Activated T-cell treated with anti-CD3 and anti-CD28 coated beads for 4 hours (primary cell): Measurements from ENCODE around the gene PIP5KL1.
A peak's percentile ranks its signal among the peaks of the same experiment; 100 is the strongest.

Experiments used
- DNase-seq: peaks from one replicate; pipeline ENCODE4 v3.0.0-alpha.2; 2020

PIP5KL1 gene

DNA sequence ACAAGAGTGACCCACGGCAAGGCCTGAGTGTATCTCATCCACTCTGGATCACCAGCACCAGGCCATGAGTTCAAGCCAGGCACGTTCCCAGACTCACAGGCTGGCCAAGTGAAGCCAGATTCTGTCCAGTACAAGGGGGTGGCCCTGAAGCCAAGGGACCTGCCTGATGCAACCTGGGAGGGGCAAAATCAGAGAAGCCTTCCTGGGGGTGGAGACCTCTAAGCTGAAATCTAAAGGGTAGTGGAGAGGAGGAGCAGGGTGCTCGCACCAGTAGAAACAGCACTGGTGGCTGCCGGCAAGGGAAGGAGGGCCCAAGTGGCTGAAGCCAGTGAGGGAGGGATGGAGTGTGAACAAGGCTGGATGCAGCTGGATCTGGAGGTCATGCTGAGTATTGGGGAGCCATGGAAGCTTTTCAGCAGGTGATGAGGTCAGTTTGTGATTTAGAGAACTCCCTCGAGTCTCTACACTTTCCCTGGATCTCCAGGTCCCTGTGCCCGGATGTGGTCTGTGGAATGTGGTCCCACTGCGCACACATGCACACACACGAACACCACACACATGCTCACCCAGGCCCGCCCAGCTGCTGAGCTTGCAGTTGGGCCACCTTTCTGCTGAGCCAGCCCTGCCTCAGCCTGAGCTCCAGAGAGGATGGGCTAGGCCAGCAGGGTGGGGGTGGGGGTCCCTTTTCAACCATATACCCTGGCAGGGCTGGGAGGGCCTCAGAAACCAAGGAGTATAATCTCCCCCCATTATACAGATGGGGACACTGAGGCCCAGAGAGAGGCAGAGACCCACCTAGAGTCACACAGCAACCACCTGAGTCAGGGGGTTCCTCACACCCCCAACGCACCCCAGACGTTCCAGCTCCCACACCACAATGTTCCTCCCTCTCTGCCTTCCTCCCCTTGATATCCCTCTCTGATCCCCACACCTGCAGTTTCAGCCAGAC is 1.6 kb downstream of the PIP5KL1 start:
- DNase-seq: no peak

DNA sequence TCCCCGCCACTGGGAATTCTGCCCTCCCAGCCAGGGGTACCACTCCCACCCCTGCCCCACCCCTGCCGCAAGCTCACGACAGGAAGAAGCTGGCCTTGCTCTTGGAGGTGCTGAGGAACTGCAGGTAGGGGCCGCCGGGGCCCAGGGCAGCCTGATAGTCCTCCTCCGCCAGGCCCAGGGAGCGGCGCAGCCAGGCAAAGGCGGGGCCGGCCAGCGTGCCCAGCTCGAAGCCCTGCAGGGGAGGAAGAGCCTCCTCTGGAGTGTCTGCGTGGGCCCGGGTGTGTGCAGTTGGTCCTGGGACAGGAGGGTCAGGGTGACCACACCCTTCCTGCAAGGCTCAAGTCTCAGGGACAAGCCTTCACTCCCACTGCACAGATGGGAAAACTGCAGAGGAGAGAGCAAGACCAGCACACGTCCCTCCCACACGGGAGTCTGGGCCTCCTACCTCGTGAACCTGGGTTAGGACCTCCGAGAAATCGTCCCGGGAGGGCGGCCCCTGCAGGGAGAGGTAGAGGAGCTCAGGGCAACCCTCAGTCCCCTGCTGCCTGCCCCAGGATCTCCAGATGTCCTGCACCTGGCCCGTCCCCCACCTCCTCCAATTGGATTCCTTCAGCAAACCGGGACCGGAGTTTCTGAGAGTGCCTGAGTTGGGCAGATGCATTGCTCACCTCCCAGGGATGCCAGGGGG is 2.4 kb downstream of the PIP5KL1 start:
- no peak for DNase-seq

DNA sequence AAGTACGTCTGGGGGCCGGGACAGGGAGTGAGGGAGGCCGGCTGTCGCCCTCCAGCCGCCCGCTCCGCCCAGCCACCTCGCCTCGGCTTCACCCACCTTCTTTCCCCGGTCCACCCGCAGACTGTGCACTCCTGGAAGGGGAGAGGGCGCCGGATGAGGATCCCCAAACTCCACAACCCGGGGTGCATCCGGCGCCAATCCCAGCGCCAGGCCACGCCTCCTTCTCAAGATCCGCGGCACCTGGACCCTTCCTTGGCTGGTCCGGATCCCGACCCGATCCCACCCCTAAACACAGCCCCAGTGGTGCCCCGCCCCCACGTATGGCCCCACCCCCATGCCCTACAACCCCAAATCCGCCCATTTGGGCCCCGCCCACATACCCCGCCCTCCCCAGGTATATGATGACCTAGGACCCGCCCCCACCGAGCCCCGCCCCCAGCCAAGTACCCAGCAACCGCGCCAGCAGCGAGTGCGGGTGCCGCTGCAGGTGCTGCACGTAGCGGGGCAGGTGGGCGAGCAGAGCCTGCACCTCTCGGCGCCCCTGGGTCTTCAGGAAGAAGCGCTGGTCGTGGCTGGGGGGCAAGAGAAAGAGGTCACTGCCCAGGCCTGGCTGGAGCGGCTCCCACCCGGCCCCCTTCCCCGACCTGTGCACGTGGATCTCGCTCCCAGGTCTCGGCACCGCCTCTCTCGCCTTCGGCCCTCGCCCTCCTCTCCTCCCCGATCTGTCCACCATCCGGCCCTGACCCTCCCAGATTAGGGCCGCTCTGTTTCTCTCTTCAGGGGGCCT is 3.2 kb downstream of the PIP5KL1 start:
- DNase-seq: peak; percentile 71

DNA sequence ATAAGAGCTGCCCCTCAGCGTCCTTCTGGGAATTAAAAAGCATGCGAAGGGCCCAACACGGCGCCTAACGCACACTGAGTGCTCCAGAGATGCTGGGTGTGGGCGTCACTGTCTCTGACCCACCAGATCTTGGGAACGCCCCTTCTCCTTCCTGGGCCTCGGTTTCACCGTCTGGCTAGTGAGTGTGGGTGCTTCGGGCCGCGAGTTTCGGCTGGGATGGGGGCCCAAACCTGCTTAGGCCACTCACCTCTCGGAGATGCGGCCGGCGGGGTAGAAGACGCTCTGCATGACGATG is 3.7 kb downstream of the PIP5KL1 start:
- DNase-seq: no peak

DNA sequence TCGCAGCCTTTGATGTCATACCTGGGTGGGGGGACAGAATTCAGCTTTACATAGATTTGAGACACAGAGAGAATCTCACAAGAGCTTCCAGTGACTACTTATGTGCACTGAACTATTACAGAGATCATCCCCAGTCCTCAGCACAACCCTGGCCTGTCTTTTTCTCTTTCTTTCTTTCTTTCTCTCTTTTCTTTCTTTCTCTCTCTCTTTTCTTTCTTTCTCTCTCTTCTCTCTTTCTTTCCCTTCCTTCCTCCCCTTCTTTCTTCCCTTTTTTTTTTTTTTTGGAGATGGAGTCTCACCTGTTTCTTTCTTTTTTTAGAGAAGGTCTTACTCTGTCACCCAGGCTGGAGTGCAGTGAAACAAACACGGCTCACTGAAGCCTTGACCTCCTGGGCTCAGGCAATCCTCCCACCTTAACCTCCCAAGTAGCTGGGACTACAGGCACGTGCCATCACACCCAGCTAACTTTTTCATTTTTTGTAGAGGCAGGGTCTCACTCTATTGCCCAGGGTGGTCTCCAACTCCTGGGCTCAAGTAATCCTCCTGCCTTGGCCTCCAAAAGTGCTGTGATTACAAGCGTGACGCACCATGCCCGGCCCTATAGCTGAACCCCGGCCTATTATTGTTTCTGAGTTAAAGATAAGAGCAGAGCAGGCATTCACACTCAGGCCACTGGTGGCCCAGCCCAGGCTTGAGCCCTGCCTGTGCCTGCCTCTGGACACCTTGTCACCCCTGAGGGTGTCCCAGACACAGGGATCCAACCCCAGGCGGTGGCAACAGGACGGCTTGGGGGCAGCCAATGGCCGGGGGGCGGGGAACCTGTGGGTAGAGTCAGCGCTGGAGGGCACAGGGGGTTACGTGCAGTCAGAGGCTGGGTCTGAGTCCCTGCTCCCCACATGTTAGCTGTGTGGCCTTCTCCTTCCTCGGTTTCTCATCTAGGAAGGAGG is 4.3 kb downstream of the PIP5KL1 start:
- DNase-seq: no peak

DNA sequence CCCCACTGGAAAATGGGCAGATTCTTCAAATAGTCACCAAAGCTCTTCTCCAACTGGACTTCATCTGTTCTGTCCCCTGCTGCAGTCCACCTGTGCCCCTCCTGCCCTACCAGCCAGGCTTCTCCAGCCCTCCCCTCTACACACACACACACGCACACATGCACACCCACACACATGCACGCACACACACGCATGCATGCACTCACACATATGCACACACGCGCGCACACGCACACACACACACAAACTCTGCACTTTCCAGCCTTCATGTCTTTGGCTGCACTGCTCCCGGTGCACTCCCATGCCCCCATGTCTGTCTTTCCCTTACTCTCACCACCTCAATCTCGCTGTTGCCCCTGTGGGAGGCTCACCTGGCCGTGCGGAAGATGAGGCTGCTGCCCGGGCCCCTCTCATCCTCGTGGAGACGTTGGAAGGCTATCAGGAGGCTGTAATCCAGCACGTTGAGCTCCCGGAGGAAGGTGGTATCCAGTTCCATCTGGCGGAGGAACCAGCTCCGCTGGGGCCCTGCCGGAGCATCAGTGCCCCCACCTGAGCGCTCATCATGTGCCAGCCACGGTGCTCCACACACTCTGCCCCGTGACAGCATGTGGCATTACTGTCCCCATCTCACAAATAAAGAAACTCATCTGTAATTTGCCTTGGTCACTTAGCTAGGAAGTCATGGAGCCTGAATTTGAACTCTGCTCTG is 5.7 kb downstream of the PIP5KL1 start:
- DNase-seq: no peak

DNA sequence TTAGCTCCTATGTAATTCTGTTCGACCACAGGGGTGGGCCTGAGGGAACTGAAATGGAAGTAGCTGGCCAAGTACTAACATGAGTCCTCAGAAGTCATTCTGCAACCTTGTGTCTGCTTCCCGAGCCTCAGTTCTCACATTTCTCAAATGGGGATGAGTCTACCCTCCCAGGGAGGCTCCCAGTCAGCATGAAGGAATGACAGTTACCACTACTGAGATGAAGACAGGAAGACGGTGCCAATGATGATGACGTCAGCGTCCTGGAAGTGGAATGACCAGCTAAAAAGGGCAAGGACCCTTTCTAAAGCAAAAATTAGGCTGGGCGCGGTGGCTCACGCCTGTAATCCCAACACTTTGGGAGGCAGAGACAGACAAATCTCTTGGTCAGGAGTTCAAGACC is 6.8 kb downstream of the PIP5KL1 start:
- DNase-seq: no peak

DNA sequence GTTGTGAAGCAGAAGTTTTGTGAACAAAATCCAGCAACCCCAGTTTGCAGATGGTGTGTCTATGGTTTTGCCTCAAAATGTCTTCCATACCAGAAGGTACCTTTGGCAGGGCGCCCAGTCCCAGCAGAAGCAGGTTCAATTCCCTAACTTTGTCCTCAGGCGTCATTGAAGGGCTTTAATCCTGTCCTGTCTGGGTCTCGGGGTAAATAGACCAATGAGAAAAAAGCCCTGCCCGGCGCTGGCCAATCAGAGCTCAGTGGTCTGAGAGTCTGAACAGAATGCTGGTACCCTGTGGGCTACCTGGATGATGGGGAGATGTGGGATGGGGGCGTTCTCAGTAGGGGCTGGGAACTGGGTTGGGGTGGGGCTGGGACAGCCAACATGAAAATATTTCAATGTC is 7.5 kb downstream of the PIP5KL1 start:
- no peak for DNase-seq

DNA sequence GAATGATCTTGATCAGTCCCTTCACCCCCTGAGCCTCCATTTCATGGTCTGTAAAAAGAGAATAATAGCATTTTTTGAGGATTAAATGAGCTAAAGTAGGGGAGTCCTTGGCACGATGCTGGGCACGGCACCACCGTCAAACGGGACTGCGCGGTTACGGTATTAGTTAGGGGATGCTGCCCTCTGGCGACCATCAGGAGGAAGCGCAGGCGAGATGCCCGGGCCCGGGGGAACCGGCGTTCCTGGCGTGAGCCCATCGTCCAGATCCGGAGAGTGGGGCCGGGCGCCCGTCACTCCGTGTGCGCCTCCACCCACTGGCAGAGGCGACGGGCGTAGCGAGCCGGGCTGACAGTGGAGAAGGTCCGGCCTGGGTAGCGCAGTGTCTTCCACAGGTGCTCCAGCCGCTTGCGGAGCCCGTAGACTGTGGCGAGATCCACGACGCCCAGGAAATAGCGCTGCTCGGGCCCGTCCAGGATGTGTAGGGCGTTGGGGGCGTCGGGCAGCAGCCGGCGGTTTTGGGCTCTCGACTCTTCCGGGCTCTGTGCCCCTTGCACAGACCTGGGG is 8.9 kb downstream of the PIP5KL1 start:
- DNase-seq: peak; percentile 76

DNA sequence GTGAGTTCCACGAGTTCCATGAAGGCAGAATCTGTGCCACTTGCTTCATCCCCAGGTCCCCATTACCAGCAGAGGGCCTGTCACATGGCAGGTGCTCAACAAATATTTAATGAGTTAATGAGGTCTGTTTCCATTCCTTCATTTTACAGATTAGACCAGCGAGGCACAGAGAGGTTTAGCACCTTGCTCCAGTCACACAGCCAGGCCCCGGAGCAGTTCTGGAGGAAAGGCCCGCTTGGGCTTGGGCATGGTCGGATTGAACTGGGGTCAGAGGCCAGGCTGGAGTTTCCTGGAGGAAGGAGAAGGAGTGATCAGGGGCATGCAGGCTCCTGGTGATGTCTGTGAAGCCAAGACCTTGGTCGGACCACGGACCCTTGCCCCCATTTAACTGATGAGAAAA is 9.8 kb downstream of the PIP5KL1 start:
- DNase-seq: no peak

DNA sequence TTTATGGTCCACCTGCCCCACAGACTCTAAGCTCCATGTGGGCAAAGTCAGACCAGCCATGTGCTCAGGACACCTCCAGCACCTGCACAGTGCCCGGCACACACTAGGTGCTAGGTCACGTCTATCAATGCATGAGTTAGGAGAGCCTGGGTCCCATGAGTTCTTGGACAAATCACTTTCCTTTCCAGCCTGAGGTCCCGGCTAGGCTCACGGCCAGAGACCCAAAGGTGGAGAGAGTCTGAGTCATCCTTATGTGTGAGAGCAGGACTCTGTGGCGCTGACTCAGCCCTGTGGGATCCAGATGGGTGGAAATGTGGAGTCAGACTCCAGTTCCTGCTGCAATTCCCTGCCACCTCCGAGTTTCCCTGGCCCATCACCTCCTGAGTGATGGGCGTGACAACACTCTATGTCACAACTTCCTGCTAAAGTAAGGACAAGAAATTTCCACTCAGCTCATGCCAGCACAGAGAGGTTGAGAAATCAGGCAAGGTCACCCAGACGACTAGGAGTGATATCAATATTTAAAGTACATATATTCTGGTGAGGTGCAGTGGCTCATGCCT is 11.2 kb downstream of the PIP5KL1 start:
- no peak for DNase-seq

DNA sequence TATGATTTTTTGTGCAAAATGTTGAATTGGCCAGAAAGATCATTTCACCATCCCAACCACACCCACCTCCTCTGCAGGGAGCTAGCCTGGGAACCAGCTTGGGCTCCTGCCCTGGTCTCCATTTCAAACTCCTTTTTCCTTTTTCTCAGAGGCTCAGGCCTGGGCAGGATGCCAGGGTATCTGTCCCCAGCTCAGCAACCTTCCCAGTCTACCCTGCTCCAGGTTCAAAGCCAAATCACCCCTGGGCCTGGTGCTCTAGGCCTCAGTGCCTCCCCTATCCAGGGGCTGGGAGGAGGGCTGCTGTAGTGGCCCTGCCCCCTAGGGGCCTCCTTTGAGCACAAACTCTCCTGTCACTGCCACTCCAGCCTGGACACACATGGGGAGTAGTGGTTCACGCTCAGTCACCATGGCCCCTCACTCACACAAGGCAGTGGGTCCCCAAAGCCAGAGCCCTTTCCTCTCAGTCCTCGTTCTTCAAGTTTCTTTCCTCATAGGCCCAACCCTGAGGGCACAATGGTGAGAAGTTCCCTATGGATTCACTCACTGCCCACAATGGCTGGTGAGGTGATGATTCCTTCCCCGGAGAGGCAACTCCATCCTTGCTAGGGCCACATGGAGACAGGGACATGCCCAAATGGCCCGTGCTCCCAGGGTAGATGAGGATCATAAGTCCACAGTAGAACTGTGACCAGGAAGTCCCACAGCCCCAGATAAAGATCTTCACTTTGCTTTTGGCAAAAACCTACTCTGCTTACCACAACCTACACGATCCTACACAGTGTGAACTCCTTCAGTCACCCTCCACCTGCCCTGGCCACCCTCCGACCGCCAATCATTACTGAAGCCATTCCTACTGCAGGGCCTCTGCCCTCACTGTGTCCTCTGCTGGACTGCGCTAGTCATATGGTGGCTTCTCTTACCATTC is 12.1 kb downstream of the PIP5KL1 start:
- DNase-seq: no peak

DNA sequence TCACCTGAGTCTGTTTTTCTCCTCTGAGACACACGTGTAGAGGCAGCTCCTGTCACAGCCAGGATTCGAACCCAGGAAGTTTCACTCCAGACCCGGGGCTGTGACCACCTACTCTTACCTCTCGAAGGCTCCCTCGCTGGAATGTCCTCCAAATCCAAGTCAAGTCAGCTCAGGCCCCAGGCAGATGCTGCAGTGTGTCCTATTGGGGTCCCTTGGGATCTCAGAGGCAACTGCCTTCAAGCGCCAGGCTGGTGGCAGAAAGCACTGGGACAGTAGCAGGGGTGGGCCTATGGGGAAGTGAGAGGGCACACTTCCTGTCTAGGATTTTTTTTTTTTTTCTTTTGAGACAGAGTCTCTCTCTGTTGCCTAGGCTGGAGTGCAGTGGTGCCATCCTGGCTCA is 13.0 kb downstream of the PIP5KL1 start:
- no peak for DNase-seq

DNA sequence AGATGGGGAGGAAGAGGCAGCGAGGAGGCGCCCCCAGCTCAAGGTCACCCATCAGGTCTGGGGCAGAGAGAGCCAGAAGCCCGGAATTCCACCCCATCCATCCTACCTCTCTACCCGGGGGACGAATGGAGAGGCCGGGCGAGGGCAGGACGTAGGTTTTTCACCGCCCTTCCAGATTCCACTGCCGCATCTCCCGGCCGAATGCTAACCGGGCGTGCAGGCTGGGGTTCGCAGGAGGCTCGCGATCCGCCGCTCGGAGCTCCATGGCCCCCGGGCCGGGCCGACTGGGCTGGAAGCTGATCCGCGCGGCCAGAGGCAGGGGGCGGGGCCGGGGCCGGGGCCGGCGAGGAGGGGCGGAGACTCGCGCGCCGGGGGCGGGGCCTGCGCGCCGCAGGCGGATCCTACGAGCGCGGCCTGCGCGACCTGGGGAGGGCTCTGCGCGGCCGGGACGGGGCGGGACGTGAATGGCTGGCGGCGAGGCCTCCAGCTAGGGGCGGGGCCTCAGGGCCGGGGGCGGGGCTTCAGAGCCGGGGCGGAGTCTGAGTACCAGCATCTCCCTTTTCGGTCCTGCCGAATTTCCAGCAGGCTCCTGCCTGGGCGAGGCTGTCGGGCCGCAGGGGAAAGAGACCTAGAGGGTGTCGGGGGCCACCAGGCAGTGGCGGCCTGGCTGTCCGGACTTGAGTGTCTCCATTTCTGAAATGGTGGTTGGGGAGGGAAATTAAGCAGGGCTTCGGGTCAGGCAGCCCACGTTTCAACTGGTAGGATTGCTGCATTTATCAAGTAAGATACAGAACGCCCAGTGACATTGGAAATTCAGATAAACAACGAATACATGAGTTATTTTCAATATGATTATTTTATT is 13.6 kb downstream of the PIP5KL1 start, which contains the start of gene ST6GALNAC4:
Gene ST6GALNAC4, minus strand, starts transcription at position 322 of the 862 bp plus-strand sequence. CDS start 622 bp downstream, outside the sequence.
- peak; percentile 98 for DNase-seq

DNA sequence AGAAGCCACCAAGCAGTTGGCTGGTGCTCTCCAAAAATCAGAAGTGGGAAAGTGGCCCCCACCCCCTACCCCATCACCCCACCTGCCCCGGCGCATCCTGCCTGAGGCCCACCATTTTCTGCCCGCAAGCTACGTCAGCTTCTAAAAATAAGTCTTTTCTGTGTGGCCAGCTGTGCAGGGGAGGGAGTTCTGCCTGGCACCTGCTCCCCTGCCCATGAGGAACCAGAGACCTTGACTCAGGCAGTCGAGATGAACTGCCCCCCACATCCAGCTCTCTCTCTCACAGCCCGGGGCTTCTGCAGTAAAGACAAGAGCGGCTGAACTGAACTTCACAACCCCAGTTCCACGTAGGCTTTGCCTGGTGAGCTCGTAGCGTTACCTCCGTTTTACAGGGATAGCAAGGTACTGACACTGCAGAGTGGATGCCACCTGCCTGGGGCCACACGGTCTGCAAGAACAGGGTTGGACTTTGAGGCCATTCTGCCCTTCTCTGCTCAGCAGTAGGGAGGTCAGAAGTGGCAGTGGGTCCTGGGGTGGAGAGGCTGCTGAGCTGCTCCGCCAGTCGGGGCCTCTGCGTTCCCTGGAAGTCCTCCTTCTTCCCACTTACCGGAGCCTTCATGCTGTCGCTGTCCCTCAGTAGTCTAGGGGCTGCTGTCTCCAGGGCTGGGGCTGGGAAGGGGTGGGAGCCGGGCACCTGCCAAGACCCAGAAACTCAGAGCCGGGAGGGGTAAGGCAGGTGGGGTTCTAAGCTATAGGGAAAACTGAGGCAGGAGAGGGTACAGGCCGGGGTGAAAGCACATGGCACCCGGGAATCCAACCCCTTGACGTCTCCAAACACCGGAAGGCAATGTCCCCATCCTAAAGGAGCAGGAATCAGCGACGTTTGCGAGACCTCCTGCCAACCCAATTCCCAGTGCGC is 14.5 kb downstream of the PIP5KL1 start:
- DNase-seq: no peak

DNA sequence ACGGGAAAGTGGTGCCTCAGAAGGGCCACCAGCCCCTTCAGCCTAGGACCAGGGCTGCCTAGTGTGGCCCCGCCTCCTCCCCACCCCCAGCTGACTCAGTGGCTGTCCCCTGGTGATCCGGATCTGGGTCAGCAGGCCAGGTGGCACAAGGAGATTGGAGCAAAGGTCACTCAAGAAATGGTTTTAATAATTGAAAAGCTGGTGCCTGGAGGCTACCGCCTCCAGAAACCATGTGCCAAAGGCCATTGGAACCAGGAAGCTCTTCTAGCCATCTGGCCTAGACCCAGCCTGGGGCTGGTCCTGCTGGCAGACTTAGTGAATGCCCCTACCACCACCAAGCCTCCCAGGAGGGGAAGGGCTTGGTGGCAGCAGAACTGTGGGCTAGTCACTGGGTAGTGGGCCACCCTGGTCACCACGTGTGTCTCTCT is 15.2 kb downstream of the PIP5KL1 start:
- no peak for DNase-seq

DNA sequence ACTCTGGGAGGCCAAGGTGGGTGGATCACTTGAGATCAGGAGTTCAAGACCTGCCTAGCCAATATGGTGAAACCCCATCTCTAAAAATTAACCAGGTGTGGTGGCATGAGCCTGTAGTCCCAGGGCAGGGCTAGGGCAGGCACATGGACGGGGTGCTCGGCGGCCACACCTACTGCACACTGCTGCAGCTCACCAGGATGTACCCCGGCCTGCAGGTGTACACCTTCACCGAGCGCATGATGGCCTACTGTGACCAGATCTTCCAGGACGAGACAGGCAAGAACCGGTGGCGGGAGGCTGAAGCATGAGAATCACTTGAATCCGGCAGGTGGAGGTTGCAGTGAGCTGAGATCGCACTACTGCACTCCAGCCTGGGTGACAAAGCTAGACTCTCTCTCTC is 16.9 kb downstream of the PIP5KL1 start:
- no peak for DNase-seq

DNA sequence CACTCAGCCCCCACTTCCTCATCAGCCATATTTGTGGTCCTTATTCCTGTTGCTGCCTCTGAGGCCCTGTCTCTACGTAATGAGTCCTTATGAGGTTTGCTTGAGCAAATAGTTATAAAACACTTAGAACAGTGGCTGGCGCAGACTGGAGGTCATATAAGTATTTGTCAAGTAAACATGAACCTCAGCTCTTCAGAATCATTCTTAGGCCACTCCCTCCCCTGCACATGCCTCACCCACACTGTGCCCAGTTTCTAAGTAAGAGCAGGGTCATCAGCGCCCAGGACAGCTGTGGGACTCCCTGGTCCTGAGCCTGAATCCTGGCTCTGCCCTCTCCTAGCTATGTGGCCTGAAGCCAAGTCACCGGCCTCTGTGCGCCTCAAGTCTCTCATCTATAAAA is 17.7 kb downstream of the PIP5KL1 start:
- DNase-seq: no peak
